Endothelial cell of umbilical vein (primary cell): ENCODE results near the gene IP6K1. TPM values are rescaled to one million over a fixed set of nuclear protein-coding genes. Genes with fewer than 3 reads are reported as not detected.

ENCODE experiments used
- BruUV-seq: library from RNA; stranded (reverse); fragments of 400-500 nt; replicated peaks from 2 replicates; lab custom pipeline; 2021; lab: Mats Ljungman, UMichigan
- CTCF ChIA-PET: fragments of 300-600, 350-600 bp; sonication (Branson Sonifier 250); formaldehyde crosslinking; loops from one replicate; lab custom pipeline; 2021; ENCODE audit warnings: antibody characterized with exemption, inconsistent platforms; lab: Charles Lee
- POLR2A ChIA-PET: fragments of 300-600, 350-600 bp; sonication (Branson Sonifier 250); formaldehyde crosslinking; loops from one replicate; lab custom pipeline; 2021; ENCODE audit warnings: antibody characterized with exemption, inconsistent platforms; lab: Charles Lee
- DNase-seq: peaks from one replicate; pipeline ENCODE4 v3.0.0-alpha.2; 2011; ENCODE audit warnings: low read depth, low spot score
- FAIRE-seq: peaks from 2 replicates; lab custom pipeline; 2011; peaks lifted over from hg19 to GRCh38; lab: Jason Lieb, UNC
- H2AFZ ChIP-seq: 2 replicates; pipeline ENCODE4 v1.6.0; 2012; ENCODE audit warnings: low read depth, low read length, control low read depth, inconsistent platforms
- H3K27ac ChIP-seq: 2 replicates; pipeline ENCODE4 v1.5.1; 2011; ENCODE audit warnings: low read depth, mild to moderate bottlenecking, control low read depth, low read length, moderate library complexity; ENCODE audit not compliant: insufficient read depth
- H3K27me3 ChIP-seq, 2 experiments: 2 replicates each; pipeline versions ENCODE4 v1.6.0 to v1.6.1; 2011; ENCODE audit warnings: low read length in 2 of 2, mixed read lengths in 1 of 2; ENCODE audit not compliant: control insufficient read depth in 2 of 2, insufficient read depth in 2 of 2
- H3K36me3 ChIP-seq, 2 experiments: 2 replicates in 1 of 2; 3 replicates in 1 of 2; pipeline ENCODE4 v1.5.1; 2011; ENCODE audit warnings: low read length in 2 of 2, mild to moderate bottlenecking in 1 of 2, moderate library complexity in 1 of 2; ENCODE audit not compliant: control insufficient read depth in 2 of 2, insufficient read depth in 2 of 2; ENCODE audit errors: extremely low read depth in 1 of 2
- H3K4me1 ChIP-seq: 3 replicates; pipeline ENCODE4 v1.5.1; 2011; ENCODE audit warnings: mild to moderate bottlenecking, low read length; ENCODE audit not compliant: control insufficient read depth, insufficient read depth; ENCODE audit errors: extremely low read depth
- H3K4me2 ChIP-seq: 2 replicates; pipeline ENCODE4 v1.6.1; 2011; ENCODE audit warnings: low read length, control low read depth, mixed read lengths; ENCODE audit not compliant: insufficient read depth
- H3K4me3 ChIP-seq, 3 experiments: fragments of 200-600 bp in 1 of 3; sonication (generic), shearing (Covaris generic) in 1 of 3; replicated peaks in 1 of 3; 2 replicates each; pipeline ENCODE4 v1.5.1; 2011 to 2016; ENCODE audit warnings: control low read depth in 3 of 3, low read length in 3 of 3, mild to moderate bottlenecking in 2 of 3, inconsistent platforms in 1 of 3, low read depth in 1 of 3, moderate library complexity in 1 of 3; ENCODE audit not compliant: insufficient read depth in 1 of 3
- H3K79me2 ChIP-seq: 2 replicates; pipeline ENCODE4 v1.6.0; 2012; ENCODE audit warnings: low read length, inconsistent platforms; ENCODE audit not compliant: control insufficient read depth, insufficient read depth
- H3K9ac ChIP-seq: replicated peaks from 2 replicates; pipeline ENCODE3; 2011; ENCODE audit warnings: low read length, control low read depth; ENCODE audit not compliant: insufficient read depth; ENCODE audit errors: extremely low read depth
- H3K9me1 ChIP-seq: replicated peaks from 3 replicates; pipeline ENCODE4 v1.6.0; 2011; ENCODE audit warnings: mild to moderate bottlenecking, low read length; ENCODE audit not compliant: control insufficient read depth, insufficient read depth; ENCODE audit errors: extremely low read depth
- H3K9me3 ChIP-seq: replicated peaks from 2 replicates; pipeline ENCODE4 v1.5.1; 2012; ENCODE audit warnings: low read length, inconsistent platforms; ENCODE audit not compliant: control insufficient read depth, insufficient read depth
- H4K20me1 ChIP-seq: replicated peaks from 2 replicates; pipeline ENCODE3; 2011; ENCODE audit warnings: mild to moderate bottlenecking, low read length; ENCODE audit not compliant: control insufficient read depth, insufficient read depth; ENCODE audit errors: extremely low read depth
- CTCF ChIP-seq, 2 donors: IDR thresholded peaks; 1 replicate in 1 of 2; 2 replicates in 1 of 2; pipeline ENCODE4 v1.5.1; 2011; ENCODE audit warnings: low read length in 2 of 2, mild to moderate bottlenecking in 2 of 2, moderate library complexity in 2 of 2, control low read depth in 1 of 2, inconsistent platforms in 1 of 2, low read depth in 1 of 2; ENCODE audit not compliant: insufficient read depth in 1 of 2; ENCODE audit errors: extremely low read depth in 1 of 2
- EZH2 ChIP-seq: IDR thresholded peaks from 2 replicates; pipeline ENCODE4 v1.6.1; 2012; ENCODE audit warnings: borderline replicate concordance, low read depth, mild to moderate bottlenecking, moderate library complexity, low read length, inconsistent platforms; ENCODE audit not compliant: severe bottlenecking
- FOS ChIP-seq: IDR thresholded peaks from 2 replicates; pipeline ENCODE4 v1.6.1; 2011; ENCODE audit warnings: mild to moderate bottlenecking, low read length, moderate library complexity, borderline replicate concordance; ENCODE audit not compliant: insufficient read depth
- GATA2 ChIP-seq: IDR thresholded peaks from 2 replicates; pipeline ENCODE4 v1.7.0; 2011; ENCODE audit warnings: low read depth, mild to moderate bottlenecking, moderate library complexity, mixed read lengths, low read length; ENCODE audit not compliant: insufficient read length, insufficient read depth
- JUN ChIP-seq: IDR thresholded peaks from 2 replicates; pipeline ENCODE4 v1.6.1; 2011; ENCODE audit warnings: borderline replicate concordance, low read depth; ENCODE audit not compliant: insufficient read length, insufficient read depth
- MYC ChIP-seq: IDR thresholded peaks from one replicate; pipeline ENCODE4 v1.6.1; 2011; ENCODE audit warnings: mild to moderate bottlenecking, low read depth, low read length
- POLR2A ChIP-seq: IDR thresholded peaks from 2 replicates; pipeline ENCODE4 v1.6.1; 2012; ENCODE audit warnings: low read depth, mild to moderate bottlenecking, control low read depth, low read length
- POLR2AphosphoS5 ChIP-seq: IDR thresholded peaks from 2 replicates; pipeline ENCODE4 v1.6.1; 2012; ENCODE audit warnings: low read depth, mild to moderate bottlenecking, control low read depth, low read length, moderate library complexity; ENCODE audit not compliant: insufficient read depth
- dilution Hi-C: fragments of 300-500 bp; cut with MboI; formaldehyde crosslinking; loops from one replicate; pipeline ENCODE4 v1.15.0; 2019; ENCODE audit warnings: low sequenced_read_pairs; ENCODE audit not compliant: extremely low pct_ligation_motif_present
- intact Hi-C: fragments of 100-400 bp; cut with micrococcal nuclease; formaldehyde crosslinking; loops from one replicate; pipeline ENCODE4 v1.10.0; 2022
- polyA plus RNA-seq, 4 experiments: library from polyadenylated mRNA; depleted of rRNA in 3 of 4; stranded (reverse) in 3 of 4; unstranded in 1 of 4; fragments of >200 nt; gene quantifications; 2 replicates each; pipeline versions ENCODE4 v1.2.1 to v1.2.3, GENCODE V29; 2011 to 2012; ENCODE audit warnings: missing spikeins in 1 of 4
- total RNA-seq: library from RNA; stranded (reverse); gene quantifications from 2 replicates; pipeline ENCODE4 v1.2.3, GENCODE V29; 2021
- TF ChIP-seq, protein P1 (sequence below): IDR thresholded peaks from 2 replicates; pipeline ENCODE4 v1.6.1; 2011; ENCODE audit not compliant: insufficient read depth, insufficient read length

Gene IP6K1
- total and polyA plus RNA-seq, 2 donors (not counting 3 experiments of a cell fraction or from before 2014, with no cell fraction given) = 42.7 to 60.8 TPM

DNA sequence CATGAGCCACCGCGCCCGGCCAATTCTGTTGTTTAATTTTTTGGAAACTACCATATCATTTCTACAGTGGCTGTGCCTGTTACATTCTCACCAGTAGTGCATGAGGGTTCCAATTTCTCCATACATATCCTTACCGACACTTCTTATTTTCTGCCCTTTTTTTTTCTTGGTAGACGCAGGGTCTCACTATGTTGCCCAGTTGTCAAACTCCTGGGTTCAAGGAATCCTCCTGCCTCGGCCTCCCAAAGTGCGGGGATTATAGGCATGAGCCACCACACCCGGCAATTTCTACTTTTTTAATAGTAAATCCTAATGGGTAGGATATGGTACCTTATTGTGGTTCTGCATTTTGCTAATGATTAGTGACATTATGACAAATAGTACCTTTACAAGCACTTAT, 76.5 kb downstream of the IP6K1 start:
- H3K9me3 ChIP-seq = no peaks in the 10 kb centered on the region
- BruUV-seq = no TSS peak
- no peaks in the 10 kb centered on the region for H3K79me2 ChIP-seq
- no peak overlapping the region for H3K27ac ChIP-seq
- dilution Hi-C loops (no loop called here), intact Hi-C loops (no loop called here)
- TF ChIP-seq FOS (no peak), MYC (no peak), JUN (no peak), POLR2AphosphoS5 (no peak), CTCF (IDR thresholded peaks at IDR 0.05; ENCODE audit: extremely low read depth in 1 of 2, insufficient read depth in 1 of 2, low read depth in 1 of 2, low read length in 2 of 2) (no peak), GATA2 (no peak), EZH2 (no peak), POLR2A (no peak)
- TF ChIP-seq, protein P1, sequence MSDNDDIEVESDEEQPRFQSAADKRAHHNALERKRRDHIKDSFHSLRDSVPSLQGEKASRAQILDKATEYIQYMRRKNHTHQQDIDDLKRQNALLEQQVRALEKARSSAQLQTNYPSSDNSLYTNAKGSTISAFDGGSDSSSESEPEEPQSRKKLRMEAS = no peak
- no peak overlapping the region for H3K4me3 ChIP-seq
- peaks cover 0 to 5% of the 10 kb centered on the region in 2 experiments for H3K36me3 ChIP-seq
- FAIRE-seq = no peak
- H3K9ac ChIP-seq = no peak overlapping the region
- ChIA-PET POLR2A (no interaction called here), CTCF (no interaction called here)
- DNase-seq = no peak
- H3K9me1 ChIP-seq = no peaks in the 10 kb centered on the region
- H2AFZ ChIP-seq = no peak overlapping the region
- no peaks in the 10 kb centered on the region for H3K4me1 ChIP-seq
- H3K4me2 ChIP-seq = no peak overlapping the region
- no peaks in the 10 kb centered on the region for H3K27me3 ChIP-seq
- H4K20me1 ChIP-seq = no peaks in the 10 kb centered on the region
